ENCODE data around the gene C16orf96. TPM values are rescaled to one million over a fixed set of nuclear protein-coding genes. Genes with fewer than 3 reads are reported as not detected.

C16orf96 gene
- total RNA-seq, 1 donor from 2014 or later, result not detected

GRCh38 chr16:4612474-4612931 is 56.4 kb downstream of the C16orf96 start:
- Mint-ChIP-seq H3K4me3 (ENCODE audit: low read depth) (peak overlapping the region; percentile 60), H3K9me3 (no peaks in the 10 kb centered on the region), H3K27me3 (ENCODE audit: low read depth) (no peaks in the 10 kb centered on the region), H3K4me1 (ENCODE audit: low read depth) (peaks cover 12% of the 10 kb centered on the region), H3K27ac (no peak overlapping the region), H3K36me3 (ENCODE audit: low read depth) (no peaks in the 10 kb centered on the region)
- intact Hi-C loops (cut with micrococcal nuclease), result no loop called here
- no peak for DNase-seq (ENCODE audit: low spot score)

- intact Hi-C loops (cut with micrococcal nuclease), result no loop called here
- H3K36me3 Mint-ChIP-seq (ENCODE audit: low read depth), result no peaks in the 10 kb centered on the region
- H3K4me1 Mint-ChIP-seq (ENCODE audit: low read depth), result peaks cover 16% of the 10 kb centered on the region
- DNase-seq (ENCODE audit: low spot score), result no peak
- no peak overlapping the region for H3K27ac Mint-ChIP-seq
- no peaks in the 10 kb centered on the region for H3K27me3 Mint-ChIP-seq (ENCODE audit: low read depth)
- peak overlapping the region; percentile 74 for H3K4me3 Mint-ChIP-seq (ENCODE audit: low read depth)
- no peaks in the 10 kb centered on the region for H3K9me3 Mint-ChIP-seq
Measured at GRCh38 chr16:4612977-4613635, 57.0 kb downstream of the C16orf96 start.

GRCh38 chr16:4613636-4614570 is 57.8 kb downstream of the C16orf96 start:
- intact Hi-C loops (cut with micrococcal nuclease), result no loop called here
- no peaks in the 10 kb centered on the region for H3K36me3 Mint-ChIP-seq (ENCODE audit: low read depth)
- H3K27me3 Mint-ChIP-seq (ENCODE audit: low read depth), result no peaks in the 10 kb centered on the region
- peak overlapping the region; percentile 74 for H3K4me3 Mint-ChIP-seq (ENCODE audit: low read depth)
- no peak overlapping the region for H3K27ac Mint-ChIP-seq
- no peaks in the 10 kb centered on the region for H3K9me3 Mint-ChIP-seq
- peak; percentile 17 for DNase-seq (ENCODE audit: low spot score)
- peaks cover 16% of the 10 kb centered on the region for H3K4me1 Mint-ChIP-seq (ENCODE audit: low read depth)

GRCh38 chr16:4614571-4615383 is 58.6 kb downstream of the C16orf96 start, which contains the start of gene UBALD1:
UBALD1 (minus strand) TSS chr16:4614888; CDS start chr16:4614797, 91 bp downstream.
- no peaks in the 10 kb centered on the region for H3K36me3 Mint-ChIP-seq (ENCODE audit: low read depth)
- intact Hi-C loops (cut with micrococcal nuclease), result loop anchor here (5.0 kb wide), 2 partner anchors 77 to 137 kb away; partner anchors contain the start of genes CDIP1 and HMOX2
- DNase-seq (ENCODE audit: low spot score), result peak; percentile 77
- H3K4me3 Mint-ChIP-seq (ENCODE audit: low read depth), result peak within 1 kb of the TSS; percentile 92
- no peaks in the 10 kb centered on the region for H3K27me3 Mint-ChIP-seq (ENCODE audit: low read depth)
- no peaks in the 10 kb centered on the region for H3K9me3 Mint-ChIP-seq
- peaks cover 16% of the 10 kb centered on the region for H3K4me1 Mint-ChIP-seq (ENCODE audit: low read depth)
- peak within 1 kb of the TSS; percentile 86 for H3K27ac Mint-ChIP-seq

GRCh38 chr16:4615384-4616046 is 59.4 kb downstream of the C16orf96 start:
- Mint-ChIP-seq H3K27me3 (ENCODE audit: low read depth) (no peaks in the 10 kb centered on the region), H3K36me3 (ENCODE audit: low read depth) (no peaks in the 10 kb centered on the region), H3K4me1 (ENCODE audit: low read depth) (peaks cover 16% of the 10 kb centered on the region), H3K4me3 (ENCODE audit: low read depth) (peak overlapping the region; percentile 92), H3K9me3 (no peaks in the 10 kb centered on the region), H3K27ac (peak overlapping the region; percentile 86)
- intact Hi-C loops (cut with micrococcal nuclease), result loop anchor here (1.0 to 5.0 kb wide), 5 partner anchors 9 to 343 kb away; partner anchors contain the start of genes CDIP1, DNAJA3, HMOX2 and MGRN1
- DNase-seq (ENCODE audit: low spot score), result peak; percentile 15

- no peaks in the 10 kb centered on the region for H3K36me3 Mint-ChIP-seq (ENCODE audit: low read depth)
- peaks cover 16% of the 10 kb centered on the region for H3K4me1 Mint-ChIP-seq (ENCODE audit: low read depth)
- peak overlapping the region; percentile 92 for H3K4me3 Mint-ChIP-seq (ENCODE audit: low read depth)
- H3K9me3 Mint-ChIP-seq, result no peaks in the 10 kb centered on the region
- DNase-seq (ENCODE audit: low spot score), result peak; percentile 99
- intact Hi-C loops (cut with micrococcal nuclease), result loop anchor here (1.0 to 5.0 kb wide), 5 partner anchors 8 to 342 kb away; partner anchors contain the start of genes CDIP1, DNAJA3, HMOX2 and MGRN1
- H3K27me3 Mint-ChIP-seq (ENCODE audit: low read depth), result no peaks in the 10 kb centered on the region
- H3K27ac Mint-ChIP-seq, result peak overlapping the region; percentile 98
Measured at GRCh38 chr16:4616047-4616811, 60.1 kb downstream of the C16orf96 start.

GRCh38 chr16:4617880-4618279 is 61.7 kb downstream of the C16orf96 start:
- intact Hi-C loops (cut with micrococcal nuclease), result loop anchor here (5.0 kb wide), 2 partner anchors 81 to 141 kb away; partner anchors contain the start of genes CDIP1 and HMOX2
- Mint-ChIP-seq H3K9me3 (no peaks in the 10 kb centered on the region), H3K27me3 (ENCODE audit: low read depth) (no peaks in the 10 kb centered on the region), H3K4me1 (ENCODE audit: low read depth) (peaks cover 16% of the 10 kb centered on the region), H3K27ac (no peak overlapping the region), H3K4me3 (ENCODE audit: low read depth) (peak overlapping the region; percentile 39), H3K36me3 (ENCODE audit: low read depth) (no peaks in the 10 kb centered on the region)
- no peak for DNase-seq (ENCODE audit: low spot score)

- no peaks in the 10 kb centered on the region for H3K9me3 Mint-ChIP-seq
- no peak overlapping the region for H3K4me3 Mint-ChIP-seq (ENCODE audit: low read depth)
- no peaks in the 10 kb centered on the region for H3K27me3 Mint-ChIP-seq (ENCODE audit: low read depth)
- H3K27ac Mint-ChIP-seq, result no peak overlapping the region
- intact Hi-C loops (cut with micrococcal nuclease), result loop anchor here (5.0 kb wide), 2 partner anchors 82 to 142 kb away; partner anchors contain the start of genes CDIP1 and HMOX2
- DNase-seq (ENCODE audit: low spot score), result no peak
- peaks cover 19% of the 10 kb centered on the region for H3K4me1 Mint-ChIP-seq (ENCODE audit: low read depth)
- H3K36me3 Mint-ChIP-seq (ENCODE audit: low read depth), result no peaks in the 10 kb centered on the region
Measured at GRCh38 chr16:4618645-4619418, 62.7 kb downstream of the C16orf96 start.

- H3K27ac Mint-ChIP-seq, result peak overlapping the region; percentile 97
- DNase-seq (ENCODE audit: low spot score), result no peak
- H3K4me3 Mint-ChIP-seq (ENCODE audit: low read depth), result peak overlapping the region; percentile 88
- no peaks in the 10 kb centered on the region for H3K27me3 Mint-ChIP-seq (ENCODE audit: low read depth)
- intact Hi-C loops (cut with micrococcal nuclease), result no loop called here
- peaks cover 27% of the 10 kb centered on the region for H3K36me3 Mint-ChIP-seq (ENCODE audit: low read depth)
- no peaks in the 10 kb centered on the region for H3K9me3 Mint-ChIP-seq
- H3K4me1 Mint-ChIP-seq (ENCODE audit: low read depth), result peaks cover 25% of the 10 kb centered on the region
Measured at GRCh38 chr16:4623593-4623992, 67.5 kb downstream of the C16orf96 start.

GRCh38 chr16:4624015-4624826 is 68.1 kb downstream of the C16orf96 start, which contains the start of gene MGRN1:
MGRN1 (plus strand) TSS chr16:4624826; CDS start chr16:4624961, 135 bp downstream.
- peak within 1 kb of the TSS; percentile 95 for H3K4me3 Mint-ChIP-seq (ENCODE audit: low read depth)
- H3K27ac Mint-ChIP-seq, result peak within 1 kb of the TSS; percentile 97
- intact Hi-C loops (cut with micrococcal nuclease), result loop anchor here (1.0 to 2.0 kb wide), 2 partner anchors 8 to 145 kb away; no protein-coding TSS in a partner anchor
- peak; percentile 91 for DNase-seq (ENCODE audit: low spot score)
- H3K9me3 Mint-ChIP-seq, result no peaks in the 10 kb centered on the region
- H3K36me3 Mint-ChIP-seq (ENCODE audit: low read depth), result peaks cover 32% of the 10 kb centered on the region
- no peaks in the 10 kb centered on the region for H3K27me3 Mint-ChIP-seq (ENCODE audit: low read depth)
- H3K4me1 Mint-ChIP-seq (ENCODE audit: low read depth), result peaks cover 25% of the 10 kb centered on the region
